K562 (cell line): Measurements from ENCODE around the gene N4BP2. TPM values are rescaled to one million over a fixed set of nuclear protein-coding genes. Genes with fewer than 3 reads are reported as not detected.
A peak's percentile ranks its signal among the peaks of the same experiment; 100 is the strongest.

Experiments
- CEBPB ChIP-seq: fragments of 450-650 bp; IDR thresholded peaks from 2 replicates; pipeline ENCODE4 v1.6.1; 2016; ENCODE audit warnings: missing genetic modification characterization, missing compliant biosample characterization
- CGGBP1 ChIP-seq: fragments of 250-450 bp; sonication (Bioruptor Pico); IDR thresholded peaks from 2 replicates; pipeline ENCODE4 v1.9.0; 2021; ENCODE audit warnings: mild to moderate bottlenecking
- CXXC5 ChIP-seq: fragments of 250-450 bp; sonication (Bioruptor Pico); IDR thresholded peaks from 2 replicates; pipeline ENCODE4 v1.8.0; 2022; ENCODE audit warnings: inconsistent platforms, mild to moderate bottlenecking, moderate library complexity
- E2F6 ChIP-seq, 2 experiments: IDR thresholded peaks; 2 replicates each; pipeline ENCODE4 v1.6.1; 2011; ENCODE audit warnings: borderline replicate concordance in 1 of 2, control low read depth in 1 of 2, low read depth in 1 of 2, low read length in 1 of 2, mild to moderate bottlenecking in 1 of 2, mixed read lengths in 1 of 2, moderate library complexity in 1 of 2; ENCODE audit not compliant: insufficient read depth in 1 of 2, insufficient read length in 1 of 2, poor library complexity in 1 of 2, severe bottlenecking in 1 of 2; ENCODE audit errors: extremely low read depth in 1 of 2
- MBD1 ChIP-seq: fragments of 250-450 bp; sonication (Bioruptor Pico); IDR thresholded peaks from 2 replicates; pipeline ENCODE4 v1.8.0; 2022; ENCODE audit warnings: inconsistent platforms
- NCOA4 ChIP-seq: fragments of 450-650 bp; IDR thresholded peaks from 2 replicates; pipeline ENCODE4 v1.6.1; 2018; ENCODE audit warnings: mild to moderate bottlenecking; ENCODE audit not compliant: partially characterized antibody
- NRF1 ChIP-seq, 2 experiments: fragments of 450-650 bp; IDR thresholded peaks in 1 of 2; conservative IDR thresholded peaks in 1 of 2; 2 replicates each; pipeline ENCODE4 v1.6.1; 2014; ENCODE audit warnings: mild to moderate bottlenecking in 2 of 2
- SMARCA4 ChIP-seq: fragments of 450-650 bp; IDR thresholded peaks from 2 replicates; pipeline ENCODE4 v1.6.1; 2016
- STAT5B ChIP-seq: fragments of 250-450 bp; sonication (Bioruptor Pico); IDR thresholded peaks from 2 replicates; pipeline ENCODE4 v1.8.0; 2021; ENCODE audit warnings: mild to moderate bottlenecking, inconsistent platforms
- YY1 ChIP-seq, 3 experiments: IDR thresholded peaks; 2 replicates each; pipeline ENCODE4 v1.6.1; 2011; ENCODE audit warnings: low read length in 2 of 3, mild to moderate bottlenecking in 2 of 3, moderate library complexity in 2 of 3, borderline replicate concordance in 1 of 3, control low read depth in 1 of 3, low read depth in 1 of 3; ENCODE audit not compliant: insufficient read depth in 3 of 3, insufficient replicate concordance in 2 of 3, control insufficient read depth in 1 of 3, insufficient read length in 1 of 3; ENCODE audit errors: extremely low read depth in 1 of 3
- ZNF589 ChIP-seq: fragments of 200-800 bp; sonication (Bioruptor generic); IDR thresholded peaks from 2 replicates; pipeline ENCODE4 v1.6.1; 2016; ENCODE audit warnings: low read depth, missing genetic modification characterization, missing compliant biosample characterization
- polyA plus RNA-seq, 8 experiments: library from polyadenylated mRNA; depleted of rRNA in 4 of 8; stranded (reverse) in 5 of 8; unstranded in 3 of 8; fragments of >200 nt; fragmentation: Nextera tagmentation in 2 of 8; fragmentation: Illumina TruSeq in 1 of 8; extraction: Ambion mirVana in 2 of 8; extraction: Trizol in 1 of 8; gene quantifications; 2 replicates each; pipeline versions ENCODE4 v1.2.1 to v1.2.3, GENCODE V29; 2011 to 2014; ENCODE audit warnings: inconsistent platforms in 1 of 8, missing spikeins in 1 of 8
- total RNA-seq, 7 experiments: library from RNA; depleted of rRNA in 6 of 7; stranded (reverse); fragments of >200 nt in 6 of 7; fragmentation: Illumina TruSeq in 2 of 7; extraction: Trizol in 2 of 7; gene quantifications; 2 replicates each; pipeline versions ENCODE4 v1.2.1 to v1.2.3, GENCODE V29; 2011 to 2021; ENCODE audit warnings: low replicate concordance in 1 of 7
- TF ChIP-seq, protein P1 (sequence below): sonication (generic); formaldehyde crosslinking; IDR thresholded peaks from 2 replicates; pipeline ENCODE4 v1.8.1; 2023; ENCODE audit warnings: mild to moderate bottlenecking, missing genetic modification reagents

N4BP2 gene
- total and polyA plus RNA-seq, 9 of the 15 experiments (the other 6 are each of a cell fraction or from before 2014, with no cell fraction given) = 2.7 to 12.6 (median 7.6) TPM

DNA sequence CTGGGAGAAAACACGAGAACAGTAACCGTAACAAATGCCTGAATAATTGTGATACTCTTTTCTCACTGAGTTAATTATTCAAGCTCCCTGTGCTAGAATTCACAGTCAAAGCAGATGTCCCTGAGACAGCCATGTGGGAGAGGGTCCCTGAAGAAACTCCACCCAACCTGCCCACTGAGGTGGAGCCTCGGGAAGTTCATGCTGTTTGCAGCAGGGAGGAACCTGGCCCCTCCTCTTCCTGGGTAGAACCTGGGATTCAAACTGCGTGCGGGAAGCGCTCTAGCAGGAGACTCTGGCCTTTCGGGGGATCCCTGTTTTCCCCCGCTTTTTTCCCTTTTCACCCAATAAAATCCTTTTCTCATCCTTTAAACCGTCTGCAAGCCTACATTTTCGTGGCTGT, 120.0 kb downstream of the N4BP2 start (continued):
- peak; percentile 33 to 79 for TF ChIP-seq E2F6 (IDR thresholded peaks at IDR 0.05; ENCODE audit: borderline replicate concordance in 1 of 2, extremely low read depth in 1 of 2, insufficient read depth in 1 of 2, insufficient read length in 1 of 2, low read depth in 1 of 2, low read length in 1 of 2, poor library complexity in 1 of 2, severe bottlenecking in 1 of 2)
- no peak for TF ChIP-seq YY1 (IDR thresholded peaks at IDR 0.05; ENCODE audit: borderline replicate concordance in 1 of 3, control insufficient read depth in 1 of 3, extremely low read depth in 1 of 3, insufficient read depth in 3 of 3, insufficient read length in 1 of 3, insufficient replicate concordance in 2 of 3, low read depth in 1 of 3, low read length in 2 of 3)
- TF ChIP-seq CEBPB (tag) = no peak
- TF ChIP-seq CXXC5 (CRISPR knock-in tag) = peak; percentile 36
- TF ChIP-seq STAT5B (CRISPR knock-in tag) = no peak
- TF ChIP-seq SMARCA4 = peak; percentile 34; the same call in 1 of the 2 replicates
- TF ChIP-seq ZNF589 (CRISPR knock-in tag) = no peak
- no peak for TF ChIP-seq CGGBP1 (CRISPR knock-in tag)
- TF ChIP-seq, protein P1, sequence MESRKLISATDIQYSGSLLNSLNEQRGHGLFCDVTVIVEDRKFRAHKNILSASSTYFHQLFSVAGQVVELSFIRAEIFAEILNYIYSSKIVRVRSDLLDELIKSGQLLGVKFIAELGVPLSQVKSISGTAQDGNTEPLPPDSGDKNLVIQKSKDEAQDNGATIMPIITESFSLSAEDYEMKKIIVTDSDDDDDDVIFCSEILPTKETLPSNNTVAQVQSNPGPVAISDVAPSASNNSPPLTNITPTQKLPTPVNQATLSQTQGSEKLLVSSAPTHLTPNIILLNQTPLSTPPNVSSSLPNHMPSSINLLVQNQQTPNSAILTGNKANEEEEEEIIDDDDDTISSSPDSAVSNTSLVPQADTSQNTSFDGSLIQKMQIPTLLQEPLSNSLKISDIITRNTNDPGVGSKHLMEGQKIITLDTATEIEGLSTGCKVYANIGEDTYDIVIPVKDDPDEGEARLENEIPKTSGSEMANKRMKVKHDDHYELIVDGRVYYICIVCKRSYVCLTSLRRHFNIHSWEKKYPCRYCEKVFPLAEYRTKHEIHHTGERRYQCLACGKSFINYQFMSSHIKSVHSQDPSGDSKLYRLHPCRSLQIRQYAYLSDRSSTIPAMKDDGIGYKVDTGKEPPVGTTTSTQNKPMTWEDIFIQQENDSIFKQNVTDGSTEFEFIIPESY = peak; percentile 55
- no peak for TF ChIP-seq NCOA4
- no peak for TF ChIP-seq MBD1 (CRISPR knock-in tag)
- TF ChIP-seq NRF1 (conservative IDR thresholded peaks at IDR 0.05 in 1 of 2, IDR thresholded peaks at IDR 0.05 in 1 of 2) = 0 out of 4 replicates have a peak, but pooled peaks of 1 of the 2 experiments have one; percentile 11
